Left lung (tissue), 10 donors: ENCODE measurements around the gene WDR19. TPM values are rescaled to one million over a fixed set of nuclear protein-coding genes. Genes with fewer than 3 reads are reported as not detected.

Experiments
- ATAC-seq: fragments of 200-7000 bp; cut with Tn5 transposase; one replicate; pipeline ENCODE4 v1.9.1; 2020; ENCODE audit warnings: moderate library complexity
- DNase-seq, 4 donors: peaks; one replicate each; pipeline ENCODE4 v3.0.0-alpha.2; 2013 to 2020
- H3K27ac ChIP-seq, 2 donors: fragments of 200-600 bp; sonication (generic) in 1 of 2; one replicate each; pipeline versions ENCODE4 v1.5.0 to v1.8.0; 2020 to 2021
- H3K27me3 ChIP-seq, 2 donors: fragments of 200-600 bp; sonication (generic) in 1 of 2; one replicate each; pipeline versions ENCODE4 v1.5.0 to v1.8.0; 2020 to 2021
- H3K36me3 ChIP-seq, 2 donors: fragments of 200-600 bp; sonication (generic) in 1 of 2; one replicate each; pipeline versions ENCODE4 v1.5.0 to v1.8.0; 2020 to 2021
- H3K4me1 ChIP-seq, 2 donors: fragments of 200-600 bp; one replicate each; pipeline ENCODE4 v1.8.0; 2021
- H3K4me3 ChIP-seq, 2 donors: fragments of 200-600 bp; sonication (generic) in 1 of 2; one replicate each; pipeline versions ENCODE4 v1.5.0 to v1.8.0; 2020 to 2021; ENCODE audit warnings: mild to moderate bottlenecking in 1 of 2
- H3K9me3 ChIP-seq, 2 donors: fragments of 200-600 bp; sonication (generic) in 1 of 2; one replicate each; pipeline versions ENCODE4 v1.5.0 to v1.8.0; 2020 to 2021
- intact Hi-C, 2 donors: fragments of 100-400 bp; cut with DNase I; formaldehyde crosslinking; loops; one replicate each; pipeline versions ENCODE4 v1.11.2 to v1.14.2; 2022
- polyA plus RNA-seq, 6 donors: library from polyadenylated mRNA; unstranded; fragments of 120-200 nt; gene quantifications; one replicate each; pipeline ENCODE4 v1.2.1, GENCODE V29; 2013; ENCODE audit not compliant: insufficient read length in 6 of 6
- total RNA-seq, 2 donors: library from RNA; stranded (reverse); fragmentation: NEBNext Ultra II Directional; extraction: Animal tissue kit (Norgen Biotek cat#: 25700); gene quantifications; one replicate each; pipeline ENCODE4 v1.2.1, GENCODE V29; 2021
- TF ChIP-seq, protein P1 (sequence below), 2 donors: fragments of 200-600 bp; sonication (generic) in 1 of 2; IDR thresholded peaks; one replicate each; pipeline versions ENCODE4 v1.5.0 to v1.8.0; 2021; ENCODE audit warnings: antibody characterized with exemption in 2 of 2
- donor health status: DM: no; HTN: yes; CAD: no.
- donor health status: DM: no; HTN: no; CAD: no.

WDR19 gene
- total and polyA plus RNA-seq, 8 donors: 32.4 to 95.0 (median 78.3) TPM

GRCh38 chr4:39302901-39303300 lies 120.6 kb downstream of the WDR19 start:
- no peak for ATAC-seq
- no peaks in the 10 kb centered on the region for H3K9me3 ChIP-seq
- intact Hi-C loops: no loop called here
- H3K36me3 ChIP-seq: peaks cover 0 to 98% of the 10 kb centered on the region in 2 donors
- H3K27me3 ChIP-seq: no peaks in the 10 kb centered on the region
- H3K4me1 ChIP-seq: no peaks in the 10 kb centered on the region
- H3K27ac ChIP-seq: no peak overlapping the region
- TF ChIP-seq, protein P1, sequence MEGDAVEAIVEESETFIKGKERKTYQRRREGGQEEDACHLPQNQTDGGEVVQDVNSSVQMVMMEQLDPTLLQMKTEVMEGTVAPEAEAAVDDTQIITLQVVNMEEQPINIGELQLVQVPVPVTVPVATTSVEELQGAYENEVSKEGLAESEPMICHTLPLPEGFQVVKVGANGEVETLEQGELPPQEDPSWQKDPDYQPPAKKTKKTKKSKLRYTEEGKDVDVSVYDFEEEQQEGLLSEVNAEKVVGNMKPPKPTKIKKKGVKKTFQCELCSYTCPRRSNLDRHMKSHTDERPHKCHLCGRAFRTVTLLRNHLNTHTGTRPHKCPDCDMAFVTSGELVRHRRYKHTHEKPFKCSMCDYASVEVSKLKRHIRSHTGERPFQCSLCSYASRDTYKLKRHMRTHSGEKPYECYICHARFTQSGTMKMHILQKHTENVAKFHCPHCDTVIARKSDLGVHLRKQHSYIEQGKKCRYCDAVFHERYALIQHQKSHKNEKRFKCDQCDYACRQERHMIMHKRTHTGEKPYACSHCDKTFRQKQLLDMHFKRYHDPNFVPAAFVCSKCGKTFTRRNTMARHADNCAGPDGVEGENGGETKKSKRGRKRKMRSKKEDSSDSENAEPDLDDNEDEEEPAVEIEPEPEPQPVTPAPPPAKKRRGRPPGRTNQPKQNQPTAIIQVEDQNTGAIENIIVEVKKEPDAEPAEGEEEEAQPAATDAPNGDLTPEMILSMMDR (IDR thresholded peaks at IDR 0.05): no peak
- no peak for DNase-seq
- no peak overlapping the region for H3K4me3 ChIP-seq

DNA sequence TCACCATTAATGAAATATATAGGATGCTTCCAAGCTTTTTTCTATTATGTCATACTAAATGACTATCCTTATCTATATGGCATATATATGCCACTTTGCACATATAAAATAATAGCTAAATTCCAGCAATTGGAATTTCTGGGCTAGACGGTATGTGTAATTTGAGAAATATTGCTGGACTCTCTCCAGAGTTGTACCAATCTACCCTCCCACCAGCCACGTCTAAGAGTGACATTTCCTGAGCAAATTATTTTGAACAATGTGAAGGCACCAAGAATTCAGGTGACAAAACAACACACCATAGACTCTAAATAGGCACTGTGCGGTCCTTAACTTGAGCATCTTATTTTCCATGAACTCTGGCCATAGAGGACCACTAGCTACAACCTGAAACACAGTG lies 121.5 kb downstream of the WDR19 start:
- peaks cover 0 to 98% of the 10 kb centered on the region in 2 donors for H3K36me3 ChIP-seq
- no peaks in the 10 kb centered on the region for H3K27me3 ChIP-seq
- no peak overlapping the region for H3K27ac ChIP-seq
- H3K9me3 ChIP-seq: no peaks in the 10 kb centered on the region
- TF ChIP-seq, protein P1 (IDR thresholded peaks at IDR 0.05): no peak
- no peak overlapping the region for H3K4me3 ChIP-seq
- DNase-seq (no peak), ATAC-seq (no peak)
- no peaks in the 10 kb centered on the region for H3K4me1 ChIP-seq
- intact Hi-C loops: no loop called here

GRCh38 chr4:39304651-39305050 lies 122.3 kb downstream of the WDR19 start:
- Histone ChIP-seq H3K27ac (no peak overlapping the region), H3K4me3 (no peak overlapping the region), H3K36me3 (peaks cover 0 to 98% of the 10 kb centered on the region in 2 donors), H3K9me3 (no peaks in the 10 kb centered on the region), H3K27me3 (no peaks in the 10 kb centered on the region), H3K4me1 (no peaks in the 10 kb centered on the region)
- DNase-seq (no peak), ATAC-seq (no peak)
- TF ChIP-seq, protein P1 (IDR thresholded peaks at IDR 0.05): no peak
- intact Hi-C loops: no loop called here

DNA sequence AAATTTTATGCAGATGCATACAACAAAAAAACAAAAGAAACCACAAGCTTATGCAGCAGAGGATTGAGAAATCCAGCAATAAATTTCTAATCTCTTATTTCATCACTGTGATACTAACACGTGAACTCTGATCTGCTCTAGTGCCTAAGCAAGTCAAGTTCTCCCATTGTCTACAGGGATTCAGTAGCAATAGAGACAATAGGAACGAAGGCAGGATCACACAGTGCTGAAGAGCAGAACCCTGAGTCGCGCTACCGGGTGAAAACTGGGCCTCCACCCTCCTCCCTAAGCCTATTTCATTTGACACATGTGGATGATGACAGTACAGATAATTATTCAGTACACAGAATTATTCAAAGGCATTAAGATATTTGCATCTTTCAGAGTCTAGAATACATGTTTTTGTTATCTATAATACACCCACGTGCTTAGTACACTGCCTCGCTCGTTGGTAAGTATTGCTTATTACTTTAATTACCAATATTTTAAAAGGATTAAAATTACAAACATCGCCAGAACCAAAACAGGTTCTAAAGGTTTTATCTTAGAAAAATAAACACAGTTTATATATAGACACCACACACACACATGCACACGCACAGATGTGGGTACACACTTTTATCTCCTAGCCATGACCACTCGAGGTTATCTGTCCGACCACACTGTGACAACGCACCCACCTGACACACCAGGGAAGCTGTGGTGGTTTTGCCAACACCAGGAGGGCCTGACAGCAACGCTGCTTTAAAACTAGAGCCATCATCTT lies 123.8 kb downstream of the WDR19 start:
- H3K9me3 ChIP-seq: no peaks in the 10 kb centered on the region
- TF ChIP-seq, protein P1 (IDR thresholded peaks at IDR 0.05): no peak
- H3K27me3 ChIP-seq: no peaks in the 10 kb centered on the region
- H3K36me3 ChIP-seq: peaks cover 0 to 97% of the 10 kb centered on the region in 2 donors
- ATAC-seq: no peak
- no peaks in the 10 kb centered on the region for H3K4me1 ChIP-seq
- H3K4me3 ChIP-seq: no peak overlapping the region
- DNase-seq: no peak
- no peak overlapping the region for H3K27ac ChIP-seq
- intact Hi-C loops: no loop called here

GRCh38 chr4:39308611-39309010 lies 126.3 kb downstream of the WDR19 start:
- peak; percentile 16 for ATAC-seq
- Histone ChIP-seq H3K4me1 (no peaks in the 10 kb centered on the region), H3K4me3 (no peak overlapping the region), H3K27me3 (no peaks in the 10 kb centered on the region), H3K27ac (no peak overlapping the region), H3K9me3 (no peaks in the 10 kb centered on the region), H3K36me3 (peaks cover 0 to 89% of the 10 kb centered on the region in 2 donors)
- intact Hi-C loops: no loop called here
- DNase-seq: no peak
- TF ChIP-seq, protein P1 (IDR thresholded peaks at IDR 0.05): no peak
